Lower leg skin (tissue), 3 donors: ENCODE results near the gene ZFAND3.

ENCODE experiments used
- CTCF ChIP-seq, 3 donors: fragments of 450-650 bp; IDR thresholded peaks; one replicate each; pipeline ENCODE4 v1.5.1; 2016; ENCODE audit warnings: antibody characterized with exemption in 3 of 3, mild to moderate bottlenecking in 3 of 3, moderate library complexity in 2 of 3
- POLR2A ChIP-seq, 2 donors: fragments of 450-650 bp; IDR thresholded peaks; one replicate each; pipeline ENCODE4 v1.6.1; 2016 to 2017; ENCODE audit warnings: antibody characterized with exemption in 2 of 2, mild to moderate bottlenecking in 1 of 2, moderate library complexity in 1 of 2

DNA sequence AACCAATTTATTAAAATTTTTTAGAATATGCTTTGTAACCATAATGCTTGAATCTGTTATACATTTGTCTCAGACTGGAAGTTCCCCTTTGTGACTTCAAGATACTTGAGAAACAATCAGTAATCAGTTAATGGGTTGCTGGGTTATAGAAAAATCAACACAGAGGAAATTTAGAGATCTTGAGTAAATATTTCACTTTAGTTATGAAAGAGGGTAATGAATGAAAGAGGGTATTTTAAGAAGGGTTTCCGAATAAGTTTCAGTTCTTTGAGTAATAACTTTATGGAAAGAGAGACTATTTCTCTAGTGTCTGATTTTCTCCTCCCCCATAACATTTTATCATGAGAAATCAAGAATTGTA is 21.4 kb downstream of the ZFAND3 start:
- no peak for TF ChIP-seq CTCF (IDR thresholded peaks at IDR 0.05)
- TF ChIP-seq POLR2A (IDR thresholded peaks at IDR 0.05) = no peak
